T-helper 1 cell (primary cell): ENCODE results near the gene ACTR6.
"Not testable (repeated sequence)": the region's sequence is repeated elsewhere in the genome, so short reads cannot be mapped to it uniquely, and the experiment has no call there.

ENCODE experiments used
- DNase-seq, 5 donors: peaks; one replicate each; pipeline ENCODE4 v3.0.0-alpha.2; 2012 to 2020

The ACTR6 gene

GRCh38 chr12:100185361-100185894 is 15.2 kb upstream of the ACTR6 start:
- DNase-seq, result peak in 1 of 5 donors; percentile 15

- no peak for DNase-seq
These were observed 14.5 kb upstream of the ACTR6 start for GRCh38 chr12:100186071-100186470.

GRCh38 chr12:100187068-100187467 is 13.5 kb upstream of the ACTR6 start:
- no peak for DNase-seq

GRCh38 chr12:100187857-100188519 is 12.6 kb upstream of the ACTR6 start:
- DNase-seq, result no peak

GRCh38 chr12:100188888-100189635 is 11.6 kb upstream of the ACTR6 start:
- not testable (repeated sequence) for DNase-seq

GRCh38 chr12:100189636-100190394 is 10.8 kb upstream of the ACTR6 start:
- DNase-seq, result no peak

- DNase-seq, result no peak
These were observed 7.5 kb upstream of the ACTR6 start for GRCh38 chr12:100193085-100193484.

- no peak for DNase-seq
These were observed 3.1 kb upstream of the ACTR6 start for GRCh38 chr12:100197486-100197885.

GRCh38 chr12:100199023-100199346 is 1.6 kb upstream of the ACTR6 start:
- no peak for DNase-seq

- peak; percentile 74 to 82 (median 76) for DNase-seq
These were observed 1.1 kb upstream of the ACTR6 start for GRCh38 chr12:100199347-100200149.

- DNase-seq, result no peak
These were observed 1.2 kb downstream of the ACTR6 start for GRCh38 chr12:100201604-100202423.

GRCh38 chr12:100207311-100207710 is 6.7 kb downstream of the ACTR6 start:
- no peak for DNase-seq

GRCh38 chr12:100208834-100209233 is 8.2 kb downstream of the ACTR6 start:
- DNase-seq, result no peak

- DNase-seq, result no peak
These were observed 11.1 kb downstream of the ACTR6 start for GRCh38 chr12:100211698-100212097.

- no peak for DNase-seq
These were observed 12.6 kb downstream of the ACTR6 start for GRCh38 chr12:100213016-100213891.

- no peak for DNase-seq
These were observed 13.9 kb downstream of the ACTR6 start for GRCh38 chr12:100214518-100214917.

- DNase-seq, result no peak
These were observed 14.6 kb downstream of the ACTR6 start for GRCh38 chr12:100215209-100215608.

GRCh38 chr12:100216337-100216736 is 15.7 kb downstream of the ACTR6 start:
- no peak for DNase-seq

- no peak for DNase-seq
These were observed 18.9 kb downstream of the ACTR6 start for GRCh38 chr12:100219328-100220109.

GRCh38 chr12:100221523-100221922 is 20.9 kb downstream of the ACTR6 start:
- DNase-seq, result no peak
